Posterior cingulate gyrus (tissue), 11 donors: ENCODE results near the gene STPG3.
A peak's percentile ranks its signal among the peaks of the same experiment; 100 is the strongest.
"Not testable (repeated sequence)": the region's sequence is repeated elsewhere in the genome, so short reads cannot be mapped to it uniquely, and the experiment has no call there.

Experiments
- DNase-seq, 10 donors: peaks; one replicate each; pipeline versions ENCODE4 v3.0.0 to v3.0.0-alpha.2; 2020 to 2021; ENCODE audit warnings: mixed read lengths in 3 of 10
- intact Hi-C: fragments of 100-400 bp; cut with DNase I; formaldehyde crosslinking; loops from one replicate; pipeline ENCODE4 v1.15.1; 2023

The STPG3 gene

GRCh38 chr9:137262173-137262908 is 11.3 kb downstream of the STPG3 start:
- intact Hi-C loops = not testable (repeated sequence)
- DNase-seq = peak in 3 of 10 donors; percentile 44 to 86 (median 48)

- peak in 1 of 10 donors; percentile 68 for DNase-seq
- intact Hi-C loops = no loop called here
Observed at GRCh38 chr9:137262909-137263285, 11.8 kb downstream of the STPG3 start.

- no peak for DNase-seq
- intact Hi-C loops = no loop called here
Observed at GRCh38 chr9:137263506-137263905, 12.4 kb downstream of the STPG3 start.

- intact Hi-C loops = no loop called here
- DNase-seq = no peak
Observed at GRCh38 chr9:137264067-137264466, 13.0 kb downstream of the STPG3 start.

- DNase-seq = peak in 1 of 10 donors; percentile 83
- intact Hi-C loops = no loop called here
Observed at GRCh38 chr9:137265496-137266161, 14.5 kb downstream of the STPG3 start.

GRCh38 chr9:137266162-137266527 is 15.1 kb downstream of the STPG3 start:
- peak in 1 of 10 donors; percentile 85 for DNase-seq
- intact Hi-C loops = no loop called here

GRCh38 chr9:137266585-137267453 is 15.7 kb downstream of the STPG3 start:
- peak in 1 of 10 donors; percentile 68 for DNase-seq
- intact Hi-C loops = no loop called here

- DNase-seq = no peak
Observed at GRCh38 chr9:137267933-137268355, 16.9 kb downstream of the STPG3 start.

GRCh38 chr9:137268538-137269201 is 17.6 kb downstream of the STPG3 start:
- DNase-seq = no peak
- intact Hi-C loops = no loop called here

More at GRCh38 chr9:137267933-137268355, 16.9 kb downstream of the STPG3 start:
- intact Hi-C loops = no loop called here

GRCh38 chr9:137269231-137269772 is 18.2 kb downstream of the STPG3 start:
- peak in 1 of 10 donors; percentile 72 for DNase-seq
- intact Hi-C loops = no loop called here

GRCh38 chr9:137270929-137271695 is 20.0 kb downstream of the STPG3 start:
- intact Hi-C loops = no loop called here
- peak in 1 of 10 donors; percentile 79 for DNase-seq

- DNase-seq = no peak
Observed at GRCh38 chr9:137271696-137272076, 20.6 kb downstream of the STPG3 start.

GRCh38 chr9:137272241-137273094 is 21.4 kb downstream of the STPG3 start:
- intact Hi-C loops = no loop called here
- DNase-seq = peak in 1 of 10 donors; percentile 74

More at GRCh38 chr9:137271696-137272076, 20.6 kb downstream of the STPG3 start:
- intact Hi-C loops = no loop called here

GRCh38 chr9:137273095-137273490 is 22.0 kb downstream of the STPG3 start:
- intact Hi-C loops = no loop called here
- DNase-seq = peak in 1 of 10 donors; percentile 44

- intact Hi-C loops = no loop called here
- peak in 1 of 10 donors; percentile 81 for DNase-seq
Observed at GRCh38 chr9:137273611-137274320, 22.7 kb downstream of the STPG3 start.

GRCh38 chr9:137275203-137275587 is 24.1 kb downstream of the STPG3 start:
- intact Hi-C loops = no loop called here
- peak in 1 of 10 donors; percentile 56 for DNase-seq

GRCh38 chr9:137275588-137276472 is 24.7 kb downstream of the STPG3 start:
- peak in 1 of 10 donors; percentile 74 for DNase-seq
- intact Hi-C loops = no loop called here
